Fibroblast of skin of right quadriceps (primary cell): ENCODE results near the gene GSTM4.

ENCODE experiments used
- DNase-seq: peaks from one replicate; pipeline ENCODE4 v3.0.0-alpha.2; 2013

GSTM4 gene

DNA sequence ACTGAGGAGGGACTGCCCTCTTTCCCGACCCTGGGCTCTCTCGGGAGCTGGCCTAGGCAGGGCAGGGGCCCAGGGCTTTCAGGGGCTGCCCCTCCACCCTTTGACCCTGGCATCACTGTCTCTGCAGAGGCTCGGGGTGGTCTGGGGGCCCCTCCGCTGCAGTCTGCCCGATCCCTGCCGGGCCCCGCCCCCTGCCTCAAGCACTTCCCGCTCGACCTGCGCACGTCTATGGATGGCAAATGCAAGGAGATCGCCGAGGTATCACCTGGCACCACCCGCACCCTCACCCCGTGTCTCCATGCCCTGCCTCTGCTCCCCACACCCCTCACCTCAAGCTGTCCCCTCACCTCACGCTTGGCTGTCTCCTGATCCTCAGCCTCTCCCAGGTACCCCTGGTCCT is 30.7 kb upstream of the GSTM4 start:
- DNase-seq = no peak

DNA sequence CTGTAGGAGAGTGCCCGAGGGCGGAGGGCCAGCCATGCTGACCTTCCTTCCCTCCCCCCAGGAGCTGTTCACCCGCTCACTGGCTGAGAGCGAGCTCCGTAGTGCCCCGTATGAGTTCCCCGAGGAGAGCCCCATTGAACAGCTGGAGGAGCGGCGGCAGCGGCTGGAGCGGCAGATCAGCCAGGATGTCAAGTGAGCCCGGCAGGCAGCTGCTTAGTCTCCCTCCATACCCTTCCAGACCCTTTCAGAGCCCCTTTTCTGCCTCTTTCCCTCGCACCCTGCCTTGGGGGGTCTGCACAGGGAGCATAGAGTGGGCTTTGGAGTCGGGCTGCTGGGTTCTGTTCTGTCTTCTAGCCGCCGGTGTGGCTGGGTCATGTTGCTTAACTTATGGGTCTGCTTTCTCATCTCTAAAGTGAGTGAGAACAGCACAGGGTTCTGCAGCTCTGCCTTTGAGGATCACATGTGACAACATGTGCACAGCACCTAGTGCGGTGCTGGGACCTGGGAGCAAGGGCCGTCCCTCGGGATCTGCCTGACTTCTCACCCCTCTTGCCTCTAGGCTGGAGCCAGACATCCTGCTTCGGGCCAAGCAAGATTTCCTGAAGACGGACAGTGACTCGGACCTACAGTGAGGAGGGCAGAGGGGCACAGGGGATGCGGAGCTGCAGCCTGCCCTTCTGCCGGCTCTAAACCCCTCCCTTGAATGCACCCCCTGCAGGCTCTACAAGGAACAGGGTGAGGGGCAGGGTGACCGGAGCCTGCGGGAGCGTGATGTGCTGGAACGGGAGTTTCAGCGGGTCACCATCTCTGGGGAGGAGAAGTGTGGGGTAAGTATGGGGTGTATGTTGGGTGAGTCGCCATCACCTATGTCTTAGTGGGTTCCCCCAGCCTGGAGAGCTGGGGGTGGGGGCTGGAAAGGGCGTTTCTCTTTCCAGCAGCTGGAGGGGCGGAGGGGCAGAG is 30.0 kb upstream of the GSTM4 start:
- DNase-seq = no peak

DNA sequence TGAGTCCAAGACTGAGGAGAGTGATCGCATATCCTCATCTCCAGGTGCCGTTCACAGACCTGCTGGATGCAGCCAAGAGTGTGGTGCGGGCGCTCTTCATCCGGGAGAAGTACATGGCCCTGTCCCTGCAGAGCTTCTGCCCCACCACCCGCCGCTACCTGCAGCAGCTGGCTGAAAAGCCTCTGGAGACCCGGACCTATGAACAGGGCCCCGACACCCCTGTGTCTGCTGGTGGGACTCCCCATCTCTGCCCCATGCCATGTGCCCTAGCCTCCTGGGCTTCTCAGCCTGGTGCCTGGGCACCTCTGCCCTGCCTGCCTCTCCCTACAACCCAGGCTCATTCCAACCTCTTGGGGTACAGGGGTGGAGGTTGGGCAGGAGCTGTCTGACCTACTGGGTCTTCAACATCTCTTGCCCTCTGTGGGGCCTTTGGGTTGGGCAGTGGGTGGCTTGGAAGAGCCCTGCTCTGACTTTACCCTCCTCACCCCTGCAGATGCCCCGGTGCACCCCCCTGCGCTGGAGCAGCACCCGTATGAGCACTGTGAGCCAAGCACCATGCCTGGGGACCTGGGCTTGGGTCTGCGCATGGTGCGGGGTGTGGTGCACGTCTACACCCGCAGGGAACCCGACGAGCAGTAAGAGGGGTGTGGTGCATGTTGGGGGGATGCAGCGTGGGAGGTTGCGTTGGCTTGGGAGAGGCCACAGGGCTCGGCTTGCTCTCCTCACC is 29.1 kb upstream of the GSTM4 start:
- DNase-seq = no peak

DNA sequence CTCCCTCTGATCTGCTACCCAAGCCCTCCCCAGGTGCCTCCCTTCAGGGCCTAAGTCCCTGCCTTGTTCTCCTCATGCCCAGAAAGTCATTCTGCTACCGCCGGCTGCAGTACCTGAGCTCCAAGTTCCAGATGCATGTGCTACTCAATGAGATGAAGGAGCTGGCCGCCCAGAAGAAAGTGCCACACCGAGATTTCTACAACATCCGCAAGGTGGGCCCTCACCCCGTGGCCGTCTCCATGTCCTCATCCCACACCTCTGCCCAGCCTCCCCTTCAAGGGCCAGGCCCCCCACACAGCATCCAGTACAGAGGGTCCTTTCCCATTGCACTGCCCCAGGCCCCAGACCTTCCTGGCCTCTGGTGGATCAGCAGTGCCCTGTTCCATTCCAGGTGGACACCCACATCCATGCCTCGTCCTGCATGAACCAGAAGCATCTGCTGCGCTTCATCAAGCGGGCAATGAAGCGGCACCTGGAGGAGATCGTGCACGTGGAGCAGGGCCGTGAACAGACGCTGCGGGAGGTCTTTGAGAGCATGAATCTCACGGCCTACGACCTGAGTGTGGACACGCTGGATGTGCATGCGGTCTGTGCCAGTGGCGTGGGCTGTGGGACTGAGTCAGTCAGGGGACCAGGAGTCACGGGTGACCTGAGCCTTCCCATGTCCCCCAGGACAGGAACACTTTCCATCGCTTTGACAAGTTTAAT is 28.1 kb upstream of the GSTM4 start:
- DNase-seq = no peak

DNA sequence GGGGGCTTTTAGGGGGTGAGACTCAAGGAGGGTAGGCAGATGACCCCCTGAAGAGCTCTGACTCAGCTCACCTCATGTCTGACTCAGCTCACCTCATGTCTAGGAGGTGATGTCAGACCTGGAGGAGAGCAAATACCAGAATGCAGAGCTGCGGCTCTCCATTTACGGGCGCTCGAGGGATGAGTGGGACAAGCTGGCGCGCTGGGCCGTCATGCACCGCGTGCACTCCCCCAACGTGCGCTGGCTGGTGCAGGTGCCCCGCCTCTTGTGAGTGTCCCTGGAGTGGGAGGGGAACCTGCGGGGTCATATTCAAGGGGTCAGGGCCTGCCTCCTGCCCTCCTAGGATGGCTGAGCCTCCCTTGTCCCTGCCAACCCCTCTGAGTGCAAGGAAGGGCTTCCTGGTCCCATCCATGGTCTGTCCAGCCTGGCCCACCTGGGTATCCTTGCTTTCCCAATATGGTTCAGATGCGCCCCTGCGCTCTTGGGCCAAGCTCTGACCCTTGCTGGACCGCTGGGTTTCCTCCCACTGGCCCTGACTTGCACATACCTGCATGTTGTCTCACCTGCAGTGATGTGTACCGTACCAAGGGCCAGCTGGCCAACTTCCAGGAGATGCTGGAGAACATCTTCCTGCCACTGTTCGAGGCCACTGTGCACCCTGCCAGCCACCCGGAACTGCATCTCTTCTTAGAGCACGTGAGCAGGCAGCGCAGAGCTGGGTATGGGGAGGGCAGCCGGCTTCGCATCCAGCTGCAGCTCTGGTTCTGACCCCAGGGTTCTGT is 27.2 kb upstream of the GSTM4 start:
- peak; percentile 53 for DNase-seq

DNA sequence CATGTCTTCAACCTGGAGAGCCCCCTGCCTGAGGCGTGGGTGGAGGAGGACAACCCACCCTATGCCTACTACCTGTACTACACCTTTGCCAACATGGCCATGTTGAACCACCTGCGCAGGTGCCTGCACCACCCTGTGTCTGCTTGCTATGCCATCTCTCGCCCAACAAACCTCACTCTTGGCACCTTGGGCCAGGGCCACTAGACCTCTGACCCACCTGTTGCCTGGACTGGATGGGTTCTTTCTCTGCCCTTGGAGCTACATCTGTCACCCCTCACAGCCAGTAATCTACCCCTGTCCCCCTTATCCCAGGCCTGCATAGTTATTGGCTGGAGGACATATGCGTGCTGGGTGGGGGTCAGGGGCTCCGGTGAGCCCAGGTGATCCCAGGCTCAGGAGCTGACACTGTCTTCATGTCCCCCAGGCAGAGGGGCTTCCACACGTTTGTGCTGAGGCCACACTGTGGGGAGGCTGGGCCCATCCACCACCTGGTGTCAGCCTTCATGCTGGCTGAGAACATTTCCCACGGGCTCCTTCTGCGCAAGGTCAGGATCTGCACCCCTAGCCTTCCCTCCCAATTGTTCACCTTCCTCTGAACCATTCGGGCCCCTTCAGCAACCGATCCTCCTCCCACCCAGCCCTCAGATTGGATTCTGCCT is 26.4 kb upstream of the GSTM4 start:
- no peak for DNase-seq

DNA sequence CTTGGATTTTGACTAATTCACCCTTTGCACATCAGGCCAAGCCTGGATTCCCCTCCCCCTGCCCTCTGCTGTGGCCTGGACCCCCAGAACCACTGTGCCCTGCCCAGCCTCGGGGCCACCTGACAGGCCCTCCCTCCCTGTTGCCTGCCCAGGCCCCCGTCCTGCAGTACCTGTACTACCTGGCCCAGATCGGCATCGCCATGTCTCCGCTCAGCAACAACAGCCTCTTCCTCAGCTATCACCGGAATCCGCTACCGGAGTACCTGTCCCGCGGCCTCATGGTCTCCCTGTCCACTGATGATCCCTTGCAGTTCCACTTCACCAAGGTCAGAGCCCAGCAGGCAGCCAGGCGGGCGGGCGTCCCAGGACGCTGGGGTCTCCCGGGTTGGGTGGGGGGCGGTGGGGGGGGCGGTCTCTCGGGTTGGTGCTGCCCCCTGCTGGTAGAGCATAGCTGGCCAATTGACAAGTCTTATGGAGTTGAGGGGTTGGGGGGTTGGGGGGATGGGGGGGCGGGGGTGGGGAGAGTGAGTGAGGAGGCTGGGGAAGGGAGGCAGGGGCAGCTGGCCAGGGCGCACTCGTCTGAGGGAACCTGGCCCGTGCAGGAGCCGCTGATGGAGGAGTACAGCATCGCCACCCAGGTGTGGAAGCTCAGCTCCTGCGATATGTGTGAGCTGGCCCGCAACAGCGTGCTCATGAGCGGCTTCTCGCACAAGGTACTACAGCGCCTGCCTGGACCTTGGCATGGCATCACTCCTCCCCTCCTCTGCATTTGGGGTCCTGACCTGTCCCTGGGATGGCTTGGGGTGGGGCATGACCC is 25.6 kb upstream of the GSTM4 start:
- no peak for DNase-seq

DNA sequence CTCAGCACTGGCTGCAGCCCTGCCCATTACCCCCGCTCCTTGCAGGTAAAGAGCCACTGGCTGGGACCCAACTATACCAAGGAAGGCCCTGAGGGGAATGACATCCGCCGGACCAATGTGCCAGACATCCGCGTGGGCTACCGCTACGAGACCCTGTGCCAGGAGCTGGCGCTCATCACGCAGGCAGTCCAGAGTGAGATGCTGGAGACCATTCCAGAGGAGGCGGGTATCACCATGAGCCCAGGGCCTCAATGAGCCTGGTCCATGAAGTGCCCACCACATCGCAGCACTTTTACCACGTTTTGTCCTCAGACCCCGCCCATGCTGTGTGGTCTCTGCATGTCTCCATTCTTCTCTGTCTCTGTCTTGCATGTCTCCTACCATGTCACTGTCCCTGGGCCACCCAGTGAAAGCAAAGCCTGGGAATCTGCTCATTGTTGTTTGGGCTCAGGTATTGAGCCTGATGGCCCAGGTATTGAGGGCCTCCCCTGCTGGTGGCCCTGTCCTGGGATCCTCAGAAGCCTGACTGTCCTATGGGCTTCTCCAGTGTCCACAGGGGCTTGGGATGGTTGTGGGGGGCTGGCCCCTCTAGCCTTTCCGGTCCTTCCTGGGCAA is 24.9 kb upstream of the GSTM4 start:
- DNase-seq = no peak

DNA sequence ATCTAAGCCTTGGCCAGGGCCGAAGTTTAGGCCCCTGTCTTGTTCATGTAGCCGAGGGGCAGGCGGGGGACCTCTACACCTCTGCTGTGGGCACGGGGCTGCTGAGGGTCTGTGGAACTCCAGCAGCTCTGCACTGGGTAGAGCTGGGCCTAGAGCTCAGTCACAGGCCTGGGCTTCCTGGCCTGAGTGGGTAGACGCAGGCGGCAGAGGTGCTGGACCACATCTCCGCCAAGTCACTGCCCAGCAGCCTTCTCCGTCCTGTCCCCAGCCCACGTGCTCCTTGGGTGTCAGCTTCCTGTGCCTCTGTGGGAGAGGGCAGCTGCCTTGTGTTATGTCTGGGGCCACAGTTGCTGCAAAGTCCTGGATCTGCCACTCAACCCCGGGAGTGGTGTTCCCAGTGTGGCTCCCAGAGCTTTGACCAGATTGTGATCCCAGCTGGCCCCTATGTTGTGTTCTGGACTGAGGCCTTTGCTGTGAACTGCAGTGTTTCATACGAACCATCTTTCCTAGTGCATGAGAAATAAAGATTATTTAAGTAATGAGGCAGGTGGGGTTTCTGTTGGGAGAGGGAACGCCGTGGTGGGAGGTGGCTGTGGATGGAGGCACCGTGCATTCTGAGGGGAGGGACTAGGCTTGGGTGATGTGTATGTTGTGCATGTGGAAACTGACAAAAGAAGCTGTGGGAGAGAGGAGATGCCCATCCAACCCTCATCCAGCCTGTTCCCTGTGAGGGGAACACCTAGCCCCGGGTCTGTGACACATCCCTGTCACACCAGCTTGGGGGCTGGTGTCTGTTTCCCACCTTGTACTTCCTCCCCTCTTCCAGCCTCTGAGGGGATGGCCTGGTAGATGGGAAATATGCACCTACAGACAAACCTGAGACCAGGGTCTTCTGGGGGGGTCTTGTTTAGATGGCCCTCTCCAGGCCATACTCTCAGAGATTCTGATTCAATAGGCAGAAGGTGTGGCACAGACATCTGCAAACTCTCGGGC is 24.1 kb upstream of the GSTM4 start:
- no peak for DNase-seq

DNA sequence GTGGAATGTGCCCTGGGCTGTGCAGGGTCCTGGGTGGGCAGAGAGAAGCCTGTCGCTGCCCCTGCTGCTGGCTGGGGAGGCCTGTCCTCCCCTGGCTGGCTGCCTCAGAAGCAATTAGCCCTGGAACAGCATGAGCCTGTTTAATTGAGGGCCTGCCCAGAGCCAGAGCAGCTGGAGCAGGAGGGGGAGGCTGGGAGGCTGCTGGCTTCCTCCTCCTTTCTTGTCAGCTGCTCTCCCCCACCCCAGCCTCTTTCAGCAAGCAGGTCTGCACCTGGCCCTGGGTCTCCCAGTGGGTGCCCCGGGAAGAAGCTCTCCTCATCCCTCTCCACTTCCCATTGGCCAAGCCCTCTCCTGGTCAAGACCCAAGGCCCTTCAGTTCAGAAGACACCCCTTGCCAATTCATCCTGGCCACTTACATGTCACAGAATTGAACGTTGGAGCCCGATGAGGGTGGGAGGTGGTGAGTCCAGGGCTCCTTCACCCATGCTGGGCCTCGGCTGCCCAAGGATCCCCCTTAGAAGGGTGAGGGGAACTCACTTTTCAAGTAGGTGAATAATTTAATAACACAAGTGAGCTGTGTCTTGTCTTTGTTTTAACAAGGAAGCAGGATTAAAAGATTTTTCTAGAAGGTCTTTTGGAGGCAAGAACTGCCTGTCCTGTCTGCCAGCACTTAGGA is 23.1 kb upstream of the GSTM4 start:
- DNase-seq = no peak

DNA sequence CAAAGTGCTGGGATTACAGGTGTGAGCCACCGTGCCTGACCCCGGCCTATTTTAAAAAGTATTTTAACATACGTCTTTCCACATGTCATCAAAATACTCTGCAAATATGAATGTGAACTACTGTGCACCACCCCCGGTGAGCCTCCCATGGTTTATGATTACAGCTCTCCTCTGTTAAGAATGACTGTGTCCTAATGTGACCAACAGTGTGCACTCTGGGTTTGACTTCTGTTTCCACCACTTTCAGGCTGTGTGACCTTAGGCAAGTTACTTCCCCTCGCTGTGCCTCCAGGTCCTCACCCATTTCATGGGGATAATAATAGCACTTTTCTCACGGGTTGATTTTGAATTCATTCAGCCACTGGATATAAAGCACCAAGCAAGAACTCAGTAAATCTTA is 21.6 kb upstream of the GSTM4 start:
- DNase-seq = no peak

DNA sequence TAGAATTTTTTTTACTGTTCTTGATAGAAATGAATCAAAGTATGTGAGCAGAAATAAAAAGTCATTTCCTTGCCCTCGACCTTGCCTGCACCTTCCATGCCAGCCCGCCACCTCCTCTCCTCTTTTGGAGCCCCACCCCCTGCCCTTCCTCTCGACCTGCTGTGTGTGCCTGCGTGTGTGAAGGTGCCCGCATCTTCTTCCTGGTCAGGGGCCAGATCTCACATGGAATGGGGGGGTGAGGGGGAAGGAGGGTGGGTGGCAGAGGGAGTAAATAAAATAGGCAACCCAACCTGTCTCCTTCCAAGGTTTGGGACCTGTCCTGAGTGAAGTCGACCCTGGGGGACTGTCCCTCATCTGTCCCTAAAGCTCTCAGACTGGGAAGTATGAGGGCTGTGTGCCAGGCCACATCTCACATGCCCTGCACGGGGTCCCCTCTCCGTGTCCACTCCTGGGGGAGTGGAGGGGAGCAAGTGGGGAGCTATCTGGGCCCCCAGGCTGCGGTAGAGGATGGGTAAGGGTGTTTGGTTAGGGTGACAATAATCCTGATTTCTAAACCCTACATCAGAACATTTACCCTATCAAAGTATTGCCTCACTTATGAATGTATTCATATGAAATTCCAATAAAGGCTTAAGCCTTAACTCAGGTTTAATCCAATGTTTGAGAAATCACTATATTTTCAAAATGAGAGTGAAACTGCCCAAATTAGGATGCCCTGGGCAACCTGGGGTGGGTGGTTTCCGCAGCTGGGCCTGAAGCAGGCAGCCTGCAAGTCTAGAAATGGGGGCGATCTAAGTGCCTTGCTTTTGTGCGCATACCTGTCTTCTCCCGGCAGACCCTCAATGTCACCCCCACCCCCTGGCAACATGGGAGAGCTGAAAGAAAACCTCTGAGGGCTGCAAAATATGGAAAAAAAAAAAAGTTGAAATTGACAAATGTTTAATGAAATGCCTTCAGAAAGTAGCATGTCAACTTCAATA is 20.8 kb upstream of the GSTM4 start:
- no peak for DNase-seq

DNA sequence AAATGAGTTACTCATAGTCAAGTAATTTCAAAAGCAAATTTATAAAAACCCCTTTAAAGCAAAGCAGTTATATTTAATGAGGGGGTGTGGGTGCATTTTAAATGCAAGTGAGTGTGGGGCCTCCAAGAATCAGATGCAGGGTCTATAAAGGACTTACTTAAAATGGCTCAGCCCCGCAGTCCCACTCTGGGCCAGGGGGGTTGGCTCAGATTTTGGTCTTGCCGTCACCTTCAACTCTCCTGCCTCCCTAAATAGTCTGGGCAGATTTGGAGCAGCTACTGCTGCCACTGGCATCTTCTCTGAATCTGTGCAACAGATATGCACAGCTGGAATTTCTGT is 20.1 kb upstream of the GSTM4 start:
- DNase-seq = no peak

DNA sequence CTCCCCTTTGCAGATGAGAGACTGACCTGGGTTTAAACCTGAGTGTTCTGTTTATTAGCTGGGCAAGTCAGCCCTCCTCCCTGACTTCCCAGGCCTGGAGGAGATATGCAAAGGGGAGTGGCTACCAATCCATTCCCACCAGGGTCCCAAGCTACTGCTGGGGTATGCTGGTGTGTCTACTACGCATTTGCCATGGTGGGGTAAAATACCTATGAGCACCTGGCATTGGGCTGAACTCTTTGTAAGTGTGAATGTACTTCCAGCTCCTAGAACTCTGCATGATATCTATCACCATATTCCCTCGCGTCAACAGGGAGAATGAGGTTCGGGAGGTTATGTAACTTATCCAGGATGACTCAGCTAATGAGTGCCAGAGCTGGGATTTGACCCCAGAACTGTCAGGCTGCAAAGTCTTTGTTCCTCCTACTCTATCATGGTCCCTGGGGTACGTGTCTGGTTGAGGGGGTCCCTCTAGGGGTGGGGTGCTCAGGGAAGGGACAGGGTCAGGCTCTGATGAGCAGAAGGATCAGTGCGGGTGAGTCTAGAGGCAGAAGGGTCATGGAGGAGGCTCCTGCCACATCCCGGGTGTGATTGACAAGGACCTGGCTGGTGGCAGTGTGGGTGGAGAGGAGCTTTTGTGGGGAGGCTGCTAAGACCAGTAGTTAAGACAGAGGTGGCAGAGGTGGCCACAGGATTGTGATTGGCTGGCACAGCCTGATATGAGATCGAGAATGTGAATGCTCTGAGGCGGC is 19.5 kb upstream of the GSTM4 start:
- peak; percentile 68 for DNase-seq

DNA sequence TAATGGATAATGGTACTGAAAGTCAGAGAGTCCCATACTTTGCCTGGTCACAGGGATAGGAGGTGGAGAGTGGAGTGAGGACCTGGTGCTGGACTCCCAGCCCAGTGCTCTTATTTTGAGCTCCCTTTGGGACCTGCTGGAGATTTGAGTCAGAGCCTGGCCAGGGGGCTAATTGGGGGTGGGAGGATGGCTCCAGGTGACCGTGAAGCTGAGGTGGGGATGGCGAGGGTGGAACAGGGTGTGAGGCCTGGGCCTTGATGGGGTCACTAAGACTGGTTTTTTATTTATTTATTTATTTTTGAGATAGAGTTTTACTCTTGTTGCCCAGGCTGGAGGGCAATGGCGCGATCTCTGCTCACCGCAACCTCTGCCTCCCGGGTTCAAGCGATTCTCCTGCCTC is 18.5 kb upstream of the GSTM4 start:
- DNase-seq = no peak

DNA sequence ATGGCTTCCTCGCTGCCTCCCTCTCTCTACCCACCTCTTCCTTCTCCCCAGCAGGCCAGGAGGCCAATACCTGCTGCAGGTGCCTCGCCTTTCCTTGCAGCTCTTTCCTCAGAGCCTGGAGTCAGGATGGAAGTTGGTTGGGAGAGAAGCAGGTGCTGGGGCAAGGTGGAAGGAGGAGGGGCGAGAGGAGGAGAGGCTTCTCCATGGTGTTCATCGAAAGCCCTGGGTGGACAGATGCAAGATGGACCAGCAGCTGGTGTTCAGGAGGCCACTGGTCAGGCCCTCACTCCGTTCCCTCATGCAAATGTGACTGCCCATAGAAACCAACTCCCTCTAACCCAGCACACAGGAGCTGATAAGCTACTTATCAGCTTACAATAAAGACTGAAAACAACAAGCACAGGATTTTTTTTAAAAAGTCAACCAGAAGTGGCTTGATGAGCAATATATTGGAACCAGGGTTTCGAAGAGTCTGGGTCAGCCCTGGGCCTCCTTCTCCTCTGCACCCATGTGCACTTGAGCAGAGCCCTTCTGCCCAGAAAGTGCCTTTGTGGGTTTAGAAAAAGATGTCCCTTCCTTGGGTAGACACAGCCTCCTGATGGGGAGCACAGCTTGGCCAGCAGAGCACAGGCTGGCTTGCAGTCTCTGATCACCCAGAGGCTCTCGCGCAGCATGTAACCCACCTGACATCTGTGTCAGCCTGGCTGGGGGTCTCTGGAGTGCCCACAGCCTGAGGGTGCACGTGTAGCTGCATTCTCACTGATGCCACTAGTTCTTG is 16.6 kb upstream of the GSTM4 start:
- DNase-seq = no peak
